Lower leg skin (tissue), 4 donors: ENCODE measurements around the gene SPRR4. TPM values are rescaled to one million over a fixed set of nuclear protein-coding genes. Genes with fewer than 3 reads are reported as not detected.

Source experiments
- DNase-seq, 2 donors: peaks; one replicate each; pipeline ENCODE4 v3.0.0-alpha.2; 2019; ENCODE audit warnings: low spot score in 2 of 2
- H3K4me3 ChIP-seq: fragments of 200-600 bp; sonication (generic); 2 replicates; pipeline ENCODE4 v1.5.1; 2017; ENCODE audit warnings: mild to moderate bottlenecking, low read depth; ENCODE audit not compliant: poor library complexity, severe bottlenecking
- POLR2A ChIP-seq, 2 donors: fragments of 450-650 bp; IDR thresholded peaks; one replicate each; pipeline ENCODE4 v1.6.1; 2016 to 2017; ENCODE audit warnings: antibody characterized with exemption in 2 of 2, mild to moderate bottlenecking in 1 of 2, moderate library complexity in 1 of 2
- WGBS, 2 donors: methylation state at CpG; one replicate each; pipeline ENCODE4 v1.1.5; 2018; 5-methylcytosine and 5-hydroxymethylcytosine counted together
- intact Hi-C: fragments of 100-400 bp; cut with DNase I; formaldehyde crosslinking; loops from one replicate; pipeline ENCODE4 v1.15.0; 2023; ENCODE audit warnings: low total_unique reads
- total RNA-seq, 4 donors: library from RNA; depleted of rRNA; stranded (reverse); fragments of >200 nt; gene quantifications; one replicate each; pipeline ENCODE4 v1.1.0, GENCODE V29; 2016
- TF ChIP-seq, protein P1 (sequence below), 3 donors: fragments of 450-650 bp; IDR thresholded peaks; one replicate each; pipeline ENCODE4 v1.5.1; 2016; ENCODE audit warnings: antibody characterized with exemption in 3 of 3, mild to moderate bottlenecking in 3 of 3, moderate library complexity in 2 of 3

SPRR4 gene
- total RNA-seq, 4 donors from 2014 or later, result 4.0 to 142 (median 77.2) TPM

GRCh38 chr1:152940614-152941013, 29.8 kb upstream of the SPRR4 start:
- H3K4me3 ChIP-seq, result no peak overlapping the region
- intact Hi-C loops, result loop anchor here (10.0 kb wide), 1 partner anchor 286 kb away; no protein-coding TSS in a partner anchor
- no peak for DNase-seq
- TF ChIP-seq, protein P1, sequence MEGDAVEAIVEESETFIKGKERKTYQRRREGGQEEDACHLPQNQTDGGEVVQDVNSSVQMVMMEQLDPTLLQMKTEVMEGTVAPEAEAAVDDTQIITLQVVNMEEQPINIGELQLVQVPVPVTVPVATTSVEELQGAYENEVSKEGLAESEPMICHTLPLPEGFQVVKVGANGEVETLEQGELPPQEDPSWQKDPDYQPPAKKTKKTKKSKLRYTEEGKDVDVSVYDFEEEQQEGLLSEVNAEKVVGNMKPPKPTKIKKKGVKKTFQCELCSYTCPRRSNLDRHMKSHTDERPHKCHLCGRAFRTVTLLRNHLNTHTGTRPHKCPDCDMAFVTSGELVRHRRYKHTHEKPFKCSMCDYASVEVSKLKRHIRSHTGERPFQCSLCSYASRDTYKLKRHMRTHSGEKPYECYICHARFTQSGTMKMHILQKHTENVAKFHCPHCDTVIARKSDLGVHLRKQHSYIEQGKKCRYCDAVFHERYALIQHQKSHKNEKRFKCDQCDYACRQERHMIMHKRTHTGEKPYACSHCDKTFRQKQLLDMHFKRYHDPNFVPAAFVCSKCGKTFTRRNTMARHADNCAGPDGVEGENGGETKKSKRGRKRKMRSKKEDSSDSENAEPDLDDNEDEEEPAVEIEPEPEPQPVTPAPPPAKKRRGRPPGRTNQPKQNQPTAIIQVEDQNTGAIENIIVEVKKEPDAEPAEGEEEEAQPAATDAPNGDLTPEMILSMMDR (IDR thresholded peaks at IDR 0.05), result no peak
- no peak for TF ChIP-seq POLR2A (IDR thresholded peaks at IDR 0.05)
- 70 to 89% methylated on average over 1 of the region's 1 CpG for WGBS, 2 donors

GRCh38 chr1:152941037-152941711, 29.3 kb upstream of the SPRR4 start:
- 61 to 64% methylated on average over 8 of the region's 8 CpGs for WGBS, 2 donors
- intact Hi-C loops, result loop anchor here (10.0 kb wide), 1 partner anchor 286 kb away; no protein-coding TSS in a partner anchor
- H3K4me3 ChIP-seq, result no peak overlapping the region
- TF ChIP-seq POLR2A (IDR thresholded peaks at IDR 0.05), result no peak
- TF ChIP-seq, protein P1 (IDR thresholded peaks at IDR 0.05), result no peak
- DNase-seq, result peak in 1 of 2 donors; percentile 31

DNA sequence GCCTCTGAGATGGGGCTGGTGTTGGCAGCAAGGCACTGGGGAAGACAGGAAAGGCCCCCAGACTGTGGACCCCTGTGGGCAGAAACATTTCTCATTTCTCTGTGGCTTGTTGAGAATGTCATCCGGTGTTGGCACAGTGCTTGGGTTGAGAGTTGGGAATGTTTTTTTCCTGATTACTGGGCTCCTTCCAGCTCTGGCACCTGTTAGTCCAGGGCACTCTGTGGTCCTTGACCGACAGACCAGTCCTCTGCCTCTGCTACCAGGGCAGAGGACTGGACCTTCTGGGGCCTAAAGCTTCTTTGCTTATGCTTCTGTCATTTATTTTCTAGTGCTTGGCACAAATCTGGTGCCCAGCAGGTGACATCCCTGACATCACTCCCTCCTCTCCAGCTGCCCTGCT, 28.3 kb upstream of the SPRR4 start:
- TF ChIP-seq, protein P1 (IDR thresholded peaks at IDR 0.05), result no peak
- no peak for TF ChIP-seq POLR2A (IDR thresholded peaks at IDR 0.05)
- WGBS, 2 donors, result 72 to 80% methylated on average over 2 of the region's 2 CpGs
- DNase-seq, result no peak
- intact Hi-C loops, result loop anchor here (10.0 kb wide), 1 partner anchor 287 kb away; no protein-coding TSS in a partner anchor
- no peak overlapping the region for H3K4me3 ChIP-seq

- no peak overlapping the region for H3K4me3 ChIP-seq
- TF ChIP-seq, protein P1 (IDR thresholded peaks at IDR 0.05), result no peak
- TF ChIP-seq POLR2A (IDR thresholded peaks at IDR 0.05), result no peak
- 48 to 52% methylated on average over 3 of the region's 3 CpGs for WGBS, 2 donors
- intact Hi-C loops, result loop anchor here (10.0 kb wide), 1 partner anchor 291 kb away; no protein-coding TSS in a partner anchor
- no peak for DNase-seq
These were observed 24.2 kb upstream of the SPRR4 start for GRCh38 chr1:152946248-152946647.

GRCh38 chr1:152946651-152947256, 23.7 kb upstream of the SPRR4 start, which contains the start of gene SPRR5:
TSS of gene SPRR5 (plus strand) at chr1:152947206. CDS start at chr1:152948555, 1,349 bp downstream.
- WGBS, 2 donors, result 81 to 85% methylated on average over 4 of the region's 4 CpGs
- H3K4me3 ChIP-seq, result no peak within 1 kb of the TSS
- intact Hi-C loops, result loop anchor here (10.0 kb wide), 1 partner anchor 292 kb away; no protein-coding TSS in a partner anchor
- peak in 1 of 2 donors; percentile 68 for DNase-seq
- TF ChIP-seq, protein P1 (IDR thresholded peaks at IDR 0.05), result no peak
- no peak for TF ChIP-seq POLR2A (IDR thresholded peaks at IDR 0.05)
